GM12878 (cell line): ENCODE measurements around the gene FSTL1. TPM values are rescaled to one million over a fixed set of nuclear protein-coding genes. Genes with fewer than 3 reads are reported as not detected.

Experiments
- ATAC-seq: fragments of 200-7000 bp; cut with Tn5 transposase; 3 replicates; pipeline ENCODE4 v1.9.1; 2020; ENCODE audit warnings: mild to moderate bottlenecking, moderate library complexity
- BruUV-seq: library from RNA; stranded (reverse); fragments of 400-500 nt; replicated peaks from 2 replicates; lab custom pipeline; 2021; lab: Mats Ljungman, UMichigan
- CTCF ChIA-PET: fragments of 300-600 bp; sonication (Branson Sonifier 250); formaldehyde crosslinking; extraction: SDS; loops from one replicate; lab custom pipeline; 2021; ENCODE audit warnings: inconsistent platforms; lab: Yijun Ruan, JAX
- POLR2A ChIA-PET: fragments of 350-600 bp; formaldehyde crosslinking; extraction: SDS; loops from one replicate; lab custom pipeline; 2021; ENCODE audit warnings: inconsistent platforms; lab: Charles Lee
- RAD21 ChIA-PET: fragments of 300-600 bp; sonication (Branson Sonifier 250); formaldehyde crosslinking; loops from one replicate; lab custom pipeline; 2023; ENCODE audit warnings: antibody characterized with exemption; ENCODE audit not compliant: unreplicated experiment; lab: Charles Lee
- SMC1A ChIA-PET: fragments of 300-600 bp; sonication (Branson Sonifier 250); formaldehyde crosslinking; loops from one replicate; lab custom pipeline; 2023; ENCODE audit not compliant: unreplicated experiment, uncharacterized antibody; lab: Charles Lee
- DNase-seq: peaks from one replicate; pipeline ENCODE4 v3.0.0-alpha.2; 2011; ENCODE audit warnings: low read depth, low spot score
- FAIRE-seq: peaks from 3 replicates; lab custom pipeline; 2011; peaks lifted over from hg19 to GRCh38; lab: Jason Lieb, UNC
- H2AFZ ChIP-seq: 2 replicates; pipeline ENCODE4 v1.6.0; 2011; ENCODE audit warnings: low read depth, low read length, control low read depth; ENCODE audit not compliant: control insufficient read depth
- H3K27ac ChIP-seq: 2 replicates; pipeline ENCODE4 v1.5.1; 2011; ENCODE audit warnings: control low read depth; ENCODE audit not compliant: control insufficient read depth, insufficient read depth
- H3K27me3 ChIP-seq, 2 experiments: replicated peaks in 1 of 2; 2 replicates each; pipeline versions ENCODE4 v1.6.0 to v1.6.1; 2011; ENCODE audit warnings: low read length in 1 of 2; ENCODE audit not compliant: control insufficient read depth in 2 of 2, insufficient read depth in 2 of 2
- H3K36me3 ChIP-seq, 2 experiments: 2 replicates each; pipeline ENCODE4 v1.5.1; 2011; ENCODE audit warnings: low read length in 1 of 2; ENCODE audit not compliant: control insufficient read depth in 2 of 2, insufficient read depth in 2 of 2
- H3K4me1 ChIP-seq: 2 replicates; pipeline ENCODE4 v1.6.1; 2011; ENCODE audit warnings: mild to moderate bottlenecking, low read length, moderate library complexity, mixed read lengths; ENCODE audit not compliant: control insufficient read depth, insufficient read depth
- H3K4me2 ChIP-seq: 2 replicates; pipeline ENCODE4 v1.6.0; 2011; ENCODE audit warnings: control low read depth; ENCODE audit not compliant: control insufficient read depth, insufficient read depth
- H3K4me3 ChIP-seq: fragments of 200-600 bp; sonication (generic); 2 replicates; pipeline ENCODE4 v1.5.1; 2016
- H3K79me2 ChIP-seq: 2 replicates; pipeline ENCODE4 v1.6.0; 2011; ENCODE audit warnings: low read length; ENCODE audit not compliant: control insufficient read depth, insufficient read depth
- H3K9ac ChIP-seq: 2 replicates; pipeline ENCODE4 v1.8.0; 2011; ENCODE audit warnings: low read length, control low read depth, mixed read lengths; ENCODE audit not compliant: control insufficient read depth, insufficient read depth
- H3K9me3 ChIP-seq: replicated peaks from 3 replicates; pipeline ENCODE4 v1.5.1; 2011; ENCODE audit warnings: mild to moderate bottlenecking, low read length; ENCODE audit not compliant: control insufficient read depth, insufficient read depth
- H4K20me1 ChIP-seq: 2 replicates; pipeline ENCODE4 v1.6.0; 2011; ENCODE audit not compliant: control insufficient read depth, insufficient read depth
- BCL11A ChIP-seq: IDR thresholded peaks from 2 replicates; pipeline ENCODE4 v1.6.1; 2011; ENCODE audit warnings: low read depth, low read length
- EED ChIP-seq: sonication (generic); IDR thresholded peaks from 2 replicates; pipeline ENCODE4 v1.6.1; 2016; ENCODE audit warnings: antibody characterized with exemption, low read depth
- EP300 ChIP-seq, 2 experiments: fragments of 150-350 bp in 1 of 2; IDR thresholded peaks; 2 replicates each; pipeline ENCODE4 v1.6.1; 2011 to 2012; ENCODE audit warnings: low read depth in 2 of 2, low read length in 2 of 2, borderline replicate concordance in 1 of 2, improper control_type of control experiment in 1 of 2, inconsistent platforms in 1 of 2; ENCODE audit not compliant: control insufficient read depth in 1 of 2
- FOXK2 ChIP-seq: fragments of 450-650 bp; IDR thresholded peaks from 2 replicates; pipeline ENCODE4 v1.6.1; 2017; ENCODE audit warnings: mild to moderate bottlenecking, moderate library complexity
- IKZF1 ChIP-seq: fragments of 450-650 bp; conservative IDR thresholded peaks from 2 replicates; pipeline ENCODE4 v1.6.1; 2017; ENCODE audit warnings: antibody characterized with exemption, mild to moderate bottlenecking
- IRF4 ChIP-seq: IDR thresholded peaks from 2 replicates; pipeline ENCODE4 v1.6.1; 2011; ENCODE audit warnings: low read depth, low read length
- KAT2A ChIP-seq: conservative IDR thresholded peaks from 2 replicates; pipeline ENCODE4 v1.6.1; 2011; ENCODE audit warnings: low read depth, low read length; ENCODE audit not compliant: control insufficient read depth
- MEF2A ChIP-seq: IDR thresholded peaks from 2 replicates; pipeline ENCODE4 v1.6.1; 2011; ENCODE audit warnings: low read depth, mild to moderate bottlenecking, low read length, moderate library complexity; ENCODE audit not compliant: insufficient read depth
- POU2F2 ChIP-seq: IDR thresholded peaks from 3 replicates; pipeline ENCODE4 v1.6.1; 2011; ENCODE audit warnings: low read depth, mild to moderate bottlenecking, low read length, borderline replicate concordance
- SIX5 ChIP-seq: IDR thresholded peaks from 2 replicates; pipeline ENCODE4 v1.6.1; 2011; ENCODE audit warnings: mild to moderate bottlenecking, low read depth, low read length, moderate library complexity; ENCODE audit not compliant: severe bottlenecking
- SREBF1 ChIP-seq: IDR thresholded peaks from 2 replicates; pipeline ENCODE4 v1.6.1; 2012; ENCODE audit warnings: mild to moderate bottlenecking, low read length
- STAT1 ChIP-seq: fragments of 450-650 bp; conservative IDR thresholded peaks from 2 replicates; pipeline ENCODE4 v1.6.1; 2014; ENCODE audit warnings: antibody characterized with exemption, mild to moderate bottlenecking
- ZNF384 ChIP-seq: IDR thresholded peaks from 2 replicates; pipeline ENCODE4 v1.6.1; 2012; ENCODE audit warnings: low read depth, mild to moderate bottlenecking, low read length, improper control_type of control experiment, borderline replicate concordance
- WGBS: methylation state at CpG from one replicate; pipeline ENCODE4 v1.1.6; 2016; ENCODE audit warnings: low lambda C conversion rate; ENCODE audit not compliant: insufficient replicate concordance, insufficient coverage; ENCODE audit errors: missing lambda C conversion rate; 5-methylcytosine and 5-hydroxymethylcytosine counted together
- in situ Hi-C: fragments of 300-500 bp; cut with MboI; formaldehyde crosslinking; loops from 9 replicates; pipeline ENCODE4 v1.14.3; 2018; ENCODE audit warnings: mixed read lengths
- intact Hi-C: fragments of 100-400 bp; cut with micrococcal nuclease; formaldehyde crosslinking; loops from one replicate; pipeline ENCODE4 v1.14.2; 2022; ENCODE audit not compliant: unreplicated experiment
- polyA plus RNA-seq, 11 experiments: library from polyadenylated mRNA; depleted of rRNA in 4 of 11; unstranded in 6 of 11; stranded (reverse) in 5 of 11; fragments of >200 nt; fragmentation: Nextera tagmentation in 4 of 11; fragmentation: Illumina TruSeq in 1 of 11; extraction: Ambion mirVana in 4 of 11; extraction: Trizol in 1 of 11; gene quantifications; 1 replicate in 1 of 11; 2 replicates in 10 of 11; pipeline versions ENCODE4 v1.2.1 to v1.2.3, GENCODE V29; 2011 to 2016; ENCODE audit warnings: inconsistent platforms in 2 of 11, missing spikeins in 2 of 11, low read depth in 1 of 11
- total RNA-seq, 4 experiments: library from RNA; depleted of rRNA in 3 of 4; stranded (reverse); fragments of >200 nt in 3 of 4; fragmentation: Illumina TruSeq in 1 of 4; extraction: Trizol in 1 of 4; gene quantifications; 2 replicates each; pipeline versions ENCODE4 v1.2.1 to v1.2.3, GENCODE V29; 2013 to 2021
- TF ChIP-seq, protein P1 (sequence below): fragments of 450-650 bp; formaldehyde crosslinking; IDR thresholded peaks from 2 replicates; pipeline ENCODE4 v1.4.0; 2020; ENCODE audit warnings: mild to moderate bottlenecking, moderate library complexity

FSTL1 gene
- total and polyA plus RNA-seq, 10 of the 15 experiments (the other 5 are each of a cell fraction or from before 2014, with no cell fraction given): 0.06 to 1.7 (median 0.32) TPM; not detected in 4

DNA sequence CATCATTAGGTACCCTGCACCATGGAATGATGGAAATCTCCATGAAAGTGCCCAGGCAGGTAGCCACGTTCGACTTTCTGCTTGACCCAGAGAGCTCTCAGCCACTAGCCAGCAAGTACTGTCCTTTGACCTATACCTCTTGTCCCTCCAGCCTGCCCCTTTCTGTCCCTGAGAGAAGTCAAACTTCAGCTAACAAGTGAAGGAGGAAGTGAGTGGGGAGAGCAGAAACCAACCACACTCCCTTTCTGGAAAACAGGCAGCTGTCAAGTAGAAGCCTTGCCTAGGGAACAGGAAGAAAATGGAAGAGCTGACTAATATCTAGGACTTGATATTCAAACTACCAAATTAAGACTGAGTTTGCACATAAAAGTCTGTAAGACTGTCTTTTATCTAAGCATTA lies 30.3 kb upstream of the FSTL1 start:
- Histone ChIP-seq H3K27me3 (no peaks in the 10 kb centered on the region; a peak in 1 of 4 replicates), H4K20me1 (no peaks in the 10 kb centered on the region), H3K9ac (no peak overlapping the region), H3K4me2 (no peak overlapping the region), H3K36me3 (no peaks in the 10 kb centered on the region), H2AFZ (no peak overlapping the region), H3K79me2 (no peaks in the 10 kb centered on the region), H3K4me1 (no peaks in the 10 kb centered on the region), H3K9me3 (no peaks in the 10 kb centered on the region), H3K4me3 (no peak overlapping the region), H3K27ac (no peak overlapping the region)
- 10% methylated on average over 2 of the region's 2 CpGs for WGBS
- RAD21 ChIA-PET: no interaction called here
- CTCF ChIA-PET: interaction anchor here (0.9 kb wide), 1 partner anchor 259 kb away, joined by 3 read pairs; no protein-coding TSS in a partner anchor
- no TSS peak for BruUV-seq
- POLR2A ChIA-PET: no interaction called here
- TF ChIP-seq EP300 (IDR thresholded peaks at IDR 0.05; ENCODE audit: borderline replicate concordance in 1 of 2, control insufficient read depth in 1 of 2, low read depth in 2 of 2, low read length in 2 of 2): no peak
- TF ChIP-seq STAT1: no peak
- no peak for TF ChIP-seq EED
- TF ChIP-seq BCL11A: no peak
- TF ChIP-seq FOXK2: no peak
- DNase-seq (no peak), ATAC-seq (no peak), FAIRE-seq (no peak)
- SMC1A ChIA-PET: no interaction called here
- intact Hi-C loops: no loop called here
- in situ Hi-C loops: no loop called here

GRCh38 chr3:120477781-120478180 lies 27.0 kb upstream of the FSTL1 start:
- H3K27ac ChIP-seq: no peak overlapping the region
- SMC1A ChIA-PET: no interaction called here

More at GRCh38 chr3:120477781-120478180, 27.0 kb upstream of the FSTL1 start:
- no peak for TF ChIP-seq IKZF1
- TF ChIP-seq SREBF1: no peak
- TF ChIP-seq KAT2A: no peak
- no peak for TF ChIP-seq POU2F2
- TF ChIP-seq MEF2A: no peak
- no peak for TF ChIP-seq ZNF384
- TF ChIP-seq, protein P1, sequence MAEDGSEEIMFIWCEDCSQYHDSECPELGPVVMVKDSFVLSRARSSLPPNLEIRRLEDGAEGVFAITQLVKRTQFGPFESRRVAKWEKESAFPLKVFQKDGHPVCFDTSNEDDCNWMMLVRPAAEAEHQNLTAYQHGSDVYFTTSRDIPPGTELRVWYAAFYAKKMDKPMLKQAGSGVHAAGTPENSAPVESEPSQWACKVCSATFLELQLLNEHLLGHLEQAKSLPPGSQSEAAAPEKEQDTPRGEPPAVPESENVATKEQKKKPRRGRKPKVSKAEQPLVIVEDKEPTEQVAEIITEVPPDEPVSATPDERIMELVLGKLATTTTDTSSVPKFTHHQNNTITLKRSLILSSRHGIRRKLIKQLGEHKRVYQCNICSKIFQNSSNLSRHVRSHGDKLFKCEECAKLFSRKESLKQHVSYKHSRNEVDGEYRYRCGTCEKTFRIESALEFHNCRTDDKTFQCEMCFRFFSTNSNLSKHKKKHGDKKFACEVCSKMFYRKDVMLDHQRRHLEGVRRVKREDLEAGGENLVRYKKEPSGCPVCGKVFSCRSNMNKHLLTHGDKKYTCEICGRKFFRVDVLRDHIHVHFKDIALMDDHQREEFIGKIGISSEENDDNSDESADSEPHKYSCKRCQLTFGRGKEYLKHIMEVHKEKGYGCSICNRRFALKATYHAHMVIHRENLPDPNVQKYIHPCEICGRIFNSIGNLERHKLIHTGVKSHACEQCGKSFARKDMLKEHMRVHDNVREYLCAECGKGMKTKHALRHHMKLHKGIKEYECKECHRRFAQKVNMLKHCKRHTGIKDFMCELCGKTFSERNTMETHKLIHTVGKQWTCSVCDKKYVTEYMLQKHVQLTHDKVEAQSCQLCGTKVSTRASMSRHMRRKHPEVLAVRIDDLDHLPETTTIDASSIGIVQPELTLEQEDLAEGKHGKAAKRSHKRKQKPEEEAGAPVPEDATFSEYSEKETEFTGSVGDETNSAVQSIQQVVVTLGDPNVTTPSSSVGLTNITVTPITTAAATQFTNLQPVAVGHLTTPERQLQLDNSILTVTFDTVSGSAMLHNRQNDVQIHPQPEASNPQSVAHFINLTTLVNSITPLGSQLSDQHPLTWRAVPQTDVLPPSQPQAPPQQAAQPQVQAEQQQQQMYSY (CRISPR knock-in tag): no peak
- TF ChIP-seq IRF4: no peak
- no peak for TF ChIP-seq SIX5
- DNase-seq: no peak
- in situ Hi-C loops: no loop called here
- intact Hi-C loops: no loop called here
- Histone ChIP-seq H3K27me3 (no peaks in the 10 kb centered on the region; a peak in 1 of 4 replicates), H4K20me1 (no peaks in the 10 kb centered on the region), H3K4me3 (no peak overlapping the region), H3K9ac (no peak overlapping the region), H3K36me3 (no peaks in the 10 kb centered on the region), H3K79me2 (no peaks in the 10 kb centered on the region), H2AFZ (no peak overlapping the region), H3K4me1 (no peaks in the 10 kb centered on the region), H3K9me3 (no peaks in the 10 kb centered on the region), H3K4me2 (no peak overlapping the region)
- WGBS: 24% methylated on average over 4 of the region's 4 CpGs
- FAIRE-seq: no peak
- ChIA-PET RAD21 (no interaction called here), CTCF (no interaction called here), POLR2A (interaction anchor here (0.8 kb wide), 1 partner anchor 10 kb away, joined by 3 read pairs; no protein-coding TSS in a partner anchor)
- ATAC-seq: no peak
- BruUV-seq: no TSS peak
